GM19468 (cell line): ENCODE measurements around the gene RAB28.

Experiments used
- ATAC-seq: cut with Tn5 transposase; IDR thresholded peaks from one replicate; pipeline ENCODE4 v1.9.1; 2021; ENCODE audit warnings: mild to moderate bottlenecking, moderate library complexity, moderate number of reproducible peaks; ENCODE audit not compliant: unreplicated experiment; ENCODE audit errors: extremely low read depth

RAB28 gene

DNA sequence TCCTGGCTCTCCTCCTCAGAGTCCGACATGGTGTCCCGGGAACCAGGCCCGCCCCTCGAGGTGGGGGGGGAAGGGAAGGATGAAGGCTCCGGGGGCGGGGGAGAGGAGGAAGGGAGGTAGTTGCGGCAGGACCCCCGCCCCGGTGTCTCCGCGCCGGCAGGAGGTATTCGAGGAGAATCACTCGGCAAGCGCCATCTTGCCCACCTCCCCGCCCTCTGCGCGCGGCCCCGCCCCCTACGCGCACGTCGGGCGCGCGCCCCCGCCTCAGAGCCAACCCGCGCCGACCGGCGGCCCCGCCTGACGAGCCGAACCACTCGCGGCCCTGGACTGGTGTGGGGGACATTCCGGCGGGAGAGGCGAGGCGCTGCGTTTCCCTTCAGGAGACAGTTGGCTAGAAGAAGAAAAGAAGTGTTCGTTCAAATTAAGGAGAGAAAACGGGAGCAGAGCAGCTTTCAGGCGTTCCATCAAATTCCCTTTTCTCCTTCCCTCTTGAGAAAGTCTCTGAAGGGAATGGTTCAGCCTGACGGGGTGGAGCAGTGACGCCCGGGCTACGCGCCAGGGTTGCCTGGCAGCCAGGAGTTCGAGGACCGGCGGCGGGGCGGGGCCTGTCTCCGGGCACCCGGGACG is at the start of gene RAB28:
TSS of gene RAB28 (minus strand) at position 219 of the 627 bp plus-strand sequence.
- ATAC-seq = peak; percentile 96

DNA sequence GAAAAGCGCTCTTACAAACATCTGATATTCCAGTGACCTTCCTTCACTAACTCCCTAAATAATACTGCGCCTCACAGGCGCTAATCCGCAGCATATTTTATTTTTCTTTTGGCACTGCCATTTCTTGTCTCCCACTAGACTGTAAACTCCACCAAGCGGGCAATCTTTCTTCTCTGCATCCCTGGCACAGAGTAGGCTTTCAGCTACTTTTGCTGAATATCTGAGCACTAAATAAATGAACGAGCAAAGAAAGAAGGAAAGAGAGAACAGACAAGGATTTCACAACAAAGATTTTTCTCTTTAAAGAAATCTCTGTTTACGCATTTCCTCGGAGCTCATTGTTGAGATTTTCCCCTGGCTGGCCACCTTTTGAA is 47.5 kb upstream of the RAB28 start:
- no peak for ATAC-seq

- no peak for ATAC-seq
Observed at GRCh38 chr4:13530823-13531624, 46.9 kb upstream of the RAB28 start.

GRCh38 chr4:13529128-13529919 is 45.2 kb upstream of the RAB28 start:
- no peak for ATAC-seq

GRCh38 chr4:13528821-13529127 is 44.6 kb upstream of the RAB28 start:
- no peak for ATAC-seq

DNA sequence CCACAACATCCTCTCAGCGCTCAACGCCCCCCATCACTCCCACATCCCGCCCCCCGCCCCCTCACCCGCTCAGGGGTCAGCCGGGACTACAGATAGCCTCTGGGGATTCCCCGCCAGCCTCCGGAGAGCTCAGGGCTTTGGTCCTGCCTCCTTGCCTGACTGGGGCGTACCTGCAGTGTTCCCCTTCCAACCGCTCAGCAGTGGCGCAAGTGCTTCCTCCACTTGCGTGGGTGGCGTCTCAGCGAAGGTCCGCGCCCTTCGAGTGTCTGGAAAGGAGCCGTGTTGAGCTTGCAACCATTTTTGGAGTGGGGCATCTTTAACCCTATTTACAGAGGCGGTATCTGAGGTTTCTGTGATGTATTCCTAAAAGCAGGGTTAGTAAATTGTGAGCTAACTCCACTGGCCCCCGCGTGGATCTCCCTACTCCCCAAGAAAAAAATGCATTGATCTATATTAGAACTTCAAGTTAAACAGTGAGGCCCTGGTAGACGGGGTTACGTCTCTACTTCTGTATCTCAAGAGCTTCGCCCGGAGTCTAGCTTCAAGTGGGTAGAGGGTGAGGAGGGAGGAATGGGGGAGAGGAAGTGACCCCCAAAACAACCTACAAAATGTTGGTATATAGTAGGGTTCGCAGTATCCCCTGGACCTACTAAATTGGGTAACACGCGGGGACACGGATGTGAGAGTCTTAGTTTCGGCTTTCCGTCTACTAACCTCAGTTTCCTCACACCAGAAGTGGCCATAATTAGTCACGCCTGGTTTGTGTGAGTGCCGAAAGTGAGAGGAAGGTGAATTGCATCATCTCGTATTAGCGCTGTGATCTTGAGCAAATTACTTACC is 44.1 kb upstream of the RAB28 start:
- peak; percentile 66 for ATAC-seq

GRCh38 chr4:13527192-13527980 is 43.2 kb upstream of the RAB28 start:
- ATAC-seq = no peak

DNA sequence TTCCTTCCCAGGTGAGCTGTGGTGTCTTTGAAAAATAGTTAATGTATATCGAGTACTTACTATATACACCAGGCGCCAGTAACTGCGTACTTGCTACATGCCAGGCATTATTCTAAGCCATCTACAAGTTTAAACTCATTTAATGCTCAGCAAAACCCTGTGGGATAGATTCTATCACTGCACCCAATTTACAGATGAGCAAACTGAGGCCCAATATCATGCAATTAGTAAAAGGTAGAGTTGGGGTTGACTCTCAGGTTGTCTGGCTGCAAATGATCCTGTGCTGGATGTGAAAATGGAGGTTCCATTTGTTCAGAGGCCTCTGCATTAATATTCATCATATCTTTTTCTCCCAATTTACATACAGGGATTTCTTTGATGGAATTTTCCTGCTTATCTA is 42.5 kb upstream of the RAB28 start:
- no peak for ATAC-seq

DNA sequence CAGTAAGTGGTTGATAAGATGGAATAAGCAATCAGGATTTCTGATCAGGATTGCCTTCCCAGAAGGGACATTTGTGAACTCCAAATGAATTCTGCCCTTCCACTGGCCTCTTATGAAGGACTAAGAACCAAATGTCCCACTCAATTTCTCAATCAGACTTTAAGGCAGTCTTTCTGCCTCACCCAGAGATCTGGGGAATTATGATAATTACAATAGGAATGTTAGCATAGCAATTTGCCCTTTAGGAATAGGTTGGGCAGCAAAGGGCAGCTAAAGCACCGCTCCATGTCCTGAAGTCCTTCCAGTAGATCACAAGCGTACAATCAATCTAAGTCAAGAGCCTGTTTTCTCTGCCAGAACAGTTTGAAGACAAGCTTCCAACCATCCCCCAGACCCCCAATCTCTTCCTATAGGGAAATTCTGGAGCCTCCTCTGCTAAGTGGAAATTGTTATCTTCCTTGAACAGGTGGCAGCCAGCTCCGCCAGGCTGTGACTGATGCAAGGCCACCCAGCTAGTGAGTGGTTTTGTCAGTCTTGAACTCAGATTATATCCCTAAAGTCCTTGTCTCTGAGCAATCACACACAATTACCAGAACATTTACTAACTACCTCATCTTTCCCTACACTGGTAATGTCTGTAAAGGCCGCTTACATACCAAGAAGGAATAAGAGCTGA is 41.6 kb upstream of the RAB28 start:
- no peak for ATAC-seq

GRCh38 chr4:13524504-13525243 is 40.5 kb upstream of the RAB28 start:
- ATAC-seq = no peak

DNA sequence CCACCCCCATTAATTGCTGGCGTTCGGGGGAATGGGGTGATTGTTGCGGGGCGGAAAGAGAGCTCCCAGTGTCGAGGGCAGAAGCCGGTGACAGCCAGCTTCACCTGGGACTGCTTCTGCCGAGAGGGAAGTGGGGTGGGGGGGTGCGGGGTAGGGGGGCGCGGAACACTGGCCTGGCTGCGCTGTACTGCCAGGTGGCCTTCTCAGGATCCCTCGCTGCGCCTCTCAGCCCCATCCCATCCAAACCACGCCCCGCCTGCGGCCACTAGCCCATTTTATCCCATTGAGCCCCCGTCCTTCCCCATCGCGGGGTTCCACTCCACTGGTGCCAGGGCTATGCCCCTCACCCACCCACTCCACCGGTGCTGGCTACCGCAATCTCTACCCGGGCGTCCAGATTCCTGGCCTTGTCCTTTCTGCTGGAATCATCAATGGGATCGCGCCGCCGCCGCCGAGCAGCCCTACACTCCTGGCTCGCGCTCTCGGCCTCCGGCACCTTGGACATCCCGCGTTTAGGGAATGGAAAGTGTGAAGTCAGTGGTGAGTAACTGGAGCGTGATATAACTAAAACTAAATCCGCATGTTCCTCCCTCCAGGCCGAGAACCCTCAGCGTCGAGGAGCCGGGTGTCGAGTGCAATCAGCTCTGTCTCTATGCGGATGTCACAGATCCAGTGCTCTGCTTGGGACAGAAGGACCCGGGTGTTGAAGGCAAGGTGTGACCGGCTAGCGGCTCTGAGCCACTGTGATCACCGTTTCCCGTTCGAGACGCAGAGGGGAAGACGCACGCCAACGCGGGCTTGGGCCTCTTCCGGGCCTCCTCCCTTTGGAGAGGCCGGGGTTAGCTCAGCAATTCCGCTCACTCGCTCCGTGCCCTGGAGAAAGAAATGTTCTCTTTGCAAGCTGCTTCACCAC is 39.7 kb upstream of the RAB28 start:
- ATAC-seq = no peak

DNA sequence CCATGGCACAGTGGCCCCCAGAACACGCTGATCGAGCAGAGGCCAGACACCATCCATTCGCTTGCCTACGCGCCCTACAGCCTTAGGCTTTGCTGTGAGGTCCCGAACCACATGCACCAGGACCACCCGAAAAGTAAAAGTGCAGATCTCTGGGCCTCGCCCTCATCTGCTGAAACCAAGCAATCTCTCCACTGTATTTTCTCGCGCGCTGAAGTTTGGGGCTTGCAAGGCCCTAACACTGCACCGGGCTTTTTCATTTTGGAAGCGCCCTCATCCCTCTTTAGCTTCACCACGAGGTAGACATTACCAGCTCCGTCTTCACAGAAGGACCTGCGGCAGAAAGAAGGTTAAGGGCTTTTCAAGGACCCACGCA is 39.0 kb upstream of the RAB28 start:
- ATAC-seq = no peak

- ATAC-seq = no peak
Observed at GRCh38 chr4:13522282-13523104, 38.4 kb upstream of the RAB28 start.

DNA sequence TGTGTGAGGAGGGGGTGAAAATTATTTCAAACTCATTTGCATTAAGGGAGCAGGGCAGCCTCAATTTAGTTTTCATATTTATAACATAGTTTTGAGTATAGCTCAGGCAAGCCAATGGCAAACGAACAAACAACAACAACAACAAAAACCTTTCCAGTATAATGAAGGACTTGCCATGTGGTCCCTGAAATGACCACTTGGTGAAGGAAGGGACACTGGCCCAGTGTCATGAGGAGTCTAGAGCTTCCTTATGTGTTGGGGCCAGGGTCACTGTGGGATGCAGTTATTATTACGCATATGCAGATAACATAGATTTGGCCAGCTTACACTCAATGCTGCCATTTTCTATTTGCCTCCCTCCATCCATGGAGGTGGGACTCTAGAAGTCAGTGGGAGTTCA is 36.9 kb upstream of the RAB28 start:
- no peak for ATAC-seq

DNA sequence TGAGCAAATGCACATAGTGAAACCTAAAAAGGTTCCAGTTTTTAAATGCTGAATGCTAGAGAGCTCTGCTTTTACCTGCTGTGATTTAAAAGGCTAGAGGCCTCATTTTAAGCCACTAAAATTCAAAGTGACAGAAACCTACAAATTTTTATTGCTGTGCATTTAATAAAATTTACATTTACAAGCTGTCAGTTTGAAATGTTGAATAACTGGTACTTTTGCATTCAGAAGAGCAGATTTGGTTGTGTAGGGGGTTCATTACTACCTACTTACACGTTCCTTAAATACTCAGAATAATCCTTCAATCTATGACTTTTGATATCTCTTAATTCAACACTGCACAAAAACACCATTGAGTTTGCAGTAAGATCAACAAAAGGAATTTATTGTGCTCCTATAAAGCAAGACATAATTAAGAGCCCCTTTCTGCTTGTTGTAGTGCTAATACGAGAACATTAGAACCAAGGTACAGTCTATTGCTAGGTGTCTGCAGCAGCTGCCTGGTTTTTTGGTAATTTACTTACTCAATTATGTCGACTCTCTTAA is 32.2 kb upstream of the RAB28 start:
- ATAC-seq = no peak

- ATAC-seq = no peak
Observed at GRCh38 chr4:13515268-13515667, 31.1 kb upstream of the RAB28 start.
